ENCODE results near the gene TMEM255B.

TMEM255B gene

DNA sequence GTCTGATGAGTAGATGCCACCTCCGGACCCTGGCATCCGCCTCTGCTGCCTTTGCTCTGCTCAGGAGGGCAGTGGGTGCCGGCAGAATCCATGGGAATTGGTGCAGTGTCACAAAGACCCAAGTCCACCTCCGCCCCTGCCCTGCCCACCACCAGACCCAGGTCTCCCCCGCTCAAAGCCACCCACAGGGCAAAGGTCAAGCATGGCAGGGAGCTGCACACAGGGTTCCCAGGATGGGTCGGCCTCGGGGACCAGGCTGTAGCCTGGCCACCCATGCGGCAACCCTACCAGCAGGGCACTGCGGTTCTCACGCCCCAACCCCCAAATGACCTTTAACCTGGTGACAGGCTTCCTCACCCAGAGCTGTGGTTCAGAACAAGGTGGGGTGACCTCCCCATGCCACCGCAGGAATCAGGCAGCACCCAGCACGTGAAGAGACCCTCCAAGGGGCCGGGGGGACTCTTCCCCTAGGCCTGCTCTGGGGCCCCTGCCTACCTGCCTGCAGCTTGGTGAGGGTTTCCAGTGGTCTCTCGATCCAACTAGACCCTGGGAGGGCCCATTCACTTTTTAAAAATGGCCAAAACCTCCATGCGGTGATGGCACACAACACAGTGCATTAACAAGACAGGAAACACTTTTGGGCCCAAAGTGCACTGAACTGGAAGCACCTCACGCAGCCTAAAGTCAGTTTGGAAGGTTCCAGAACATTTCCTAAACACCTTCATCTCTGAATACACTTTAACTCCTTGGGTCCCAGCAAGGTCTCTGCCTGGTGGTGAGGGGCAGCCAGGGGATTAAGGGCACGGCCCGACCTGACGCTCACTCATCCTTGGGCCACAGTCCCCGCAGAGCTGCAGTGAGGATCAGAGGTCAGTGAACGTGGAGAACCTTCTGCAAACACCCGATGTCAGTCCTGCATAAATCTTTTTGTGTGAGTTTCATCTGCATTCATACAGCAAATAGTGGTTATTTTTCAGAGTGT, 93.8 kb downstream of the TMEM255B start:
- no peak for DNase-seq

DNA sequence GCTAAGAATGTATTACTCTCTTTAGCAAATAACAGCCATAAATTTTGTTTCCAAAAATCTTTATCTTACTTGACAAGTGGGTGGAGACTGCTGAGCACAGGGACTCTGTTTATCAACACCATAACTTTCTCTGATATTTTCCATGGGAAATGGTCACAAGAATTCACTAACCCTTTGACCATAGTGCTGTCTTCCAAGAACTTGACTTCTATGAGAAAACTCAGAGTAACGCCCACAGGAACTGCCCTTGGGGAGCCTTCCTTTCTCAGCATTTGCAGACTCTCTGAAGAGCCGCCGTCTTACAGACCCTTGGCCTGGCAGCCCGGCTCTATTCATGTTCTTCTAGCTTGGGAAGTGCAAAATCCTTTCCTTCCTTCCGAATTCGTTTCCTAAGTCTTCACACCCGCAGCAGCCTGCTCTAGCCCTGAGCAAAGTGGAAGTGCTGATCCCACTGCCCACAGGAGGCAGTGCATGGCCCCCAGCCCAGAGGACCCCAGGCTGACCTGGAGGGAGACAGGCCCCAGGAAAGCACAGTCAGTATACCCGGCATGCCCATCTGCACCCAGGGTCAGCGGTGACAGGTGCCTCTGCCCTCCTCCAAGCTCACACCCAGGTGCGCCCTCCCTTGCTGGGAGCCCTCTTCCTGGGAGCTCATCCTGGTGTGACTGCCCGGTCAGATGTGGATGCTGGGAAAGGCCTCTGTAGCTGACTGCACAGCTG, 94.7 kb downstream of the TMEM255B start:
- no peak for DNase-seq

DNA sequence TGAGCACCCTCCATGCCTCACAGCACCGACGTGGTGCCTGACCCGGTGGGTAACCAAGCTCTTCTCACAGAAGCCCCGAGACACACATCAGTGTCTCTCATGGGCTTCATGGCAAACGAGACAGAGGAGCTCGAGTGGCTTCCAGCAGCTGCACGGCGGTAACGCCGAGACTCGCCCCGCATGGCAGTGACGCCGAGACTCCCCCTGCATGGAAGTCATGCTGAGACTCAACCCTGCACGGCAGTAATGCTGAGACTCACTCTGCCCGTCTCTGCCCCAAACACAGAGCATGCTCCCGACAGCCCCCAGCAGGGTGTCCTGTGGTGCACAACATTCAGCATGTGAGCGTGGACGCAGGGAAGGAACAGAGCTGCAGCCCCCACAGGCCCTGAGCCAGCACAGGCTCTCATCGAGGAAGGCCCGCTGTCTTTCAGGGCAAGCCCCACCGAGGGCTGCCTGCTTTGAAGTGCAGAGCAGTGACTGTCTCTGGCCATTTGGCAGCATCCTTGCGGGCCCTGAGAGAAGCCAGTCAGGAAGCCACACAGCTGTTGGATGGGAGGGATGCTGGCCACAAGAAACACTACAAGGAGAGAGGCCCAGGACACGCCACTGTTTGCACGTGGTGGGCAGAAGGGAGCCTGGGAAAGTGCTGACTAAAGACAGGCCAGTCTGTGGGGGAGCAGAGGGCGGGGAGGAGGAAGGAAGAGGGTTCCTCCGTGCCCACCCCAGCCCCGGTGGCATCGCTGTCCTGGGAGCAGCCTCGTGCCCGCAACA, 95.4 kb downstream of the TMEM255B start:
- DNase-seq: no peak

DNA sequence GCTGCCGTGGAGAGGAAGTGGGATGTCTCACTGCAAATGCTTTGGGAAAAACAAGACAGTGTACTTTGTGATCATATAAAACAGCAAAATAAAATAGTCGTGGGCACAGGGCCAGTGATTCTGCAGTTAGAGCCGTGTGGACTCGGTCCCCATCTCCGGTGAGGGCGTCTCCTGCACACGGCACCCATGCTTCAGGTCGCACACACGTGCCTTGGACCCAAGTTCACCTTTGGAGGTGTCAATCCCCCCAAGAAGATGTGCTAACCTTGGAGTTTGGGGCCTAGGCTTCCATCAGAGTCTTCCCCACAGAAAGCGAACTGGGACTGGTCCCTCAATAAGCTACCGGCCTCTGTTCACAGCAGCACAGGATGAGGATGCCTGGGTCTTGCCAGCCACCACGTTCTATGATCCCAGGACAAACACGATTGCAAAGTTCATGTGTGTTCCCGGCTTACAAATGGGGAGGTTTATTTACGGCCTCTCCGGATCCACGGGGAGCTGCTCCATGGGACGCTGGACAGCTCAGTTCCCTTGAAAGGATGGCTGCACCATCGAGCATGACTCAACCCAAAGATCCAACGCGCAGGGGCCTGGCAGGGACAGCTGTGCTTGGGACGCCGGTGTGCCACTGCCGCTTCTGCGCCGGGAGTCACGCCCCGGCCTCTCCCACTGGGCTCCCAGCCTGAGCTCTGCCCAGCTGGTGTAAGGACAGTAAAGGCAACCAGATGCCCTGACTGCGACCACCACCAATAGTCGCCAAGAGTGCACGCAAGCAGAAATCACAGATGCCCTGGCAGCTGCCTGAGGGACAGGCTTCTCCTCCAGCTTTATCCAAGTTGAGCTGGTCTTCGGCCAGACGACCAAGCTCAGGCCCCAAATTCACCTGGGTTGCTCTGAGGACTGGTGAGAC, 96.2 kb downstream of the TMEM255B start:
- DNase-seq: no peak

DNA sequence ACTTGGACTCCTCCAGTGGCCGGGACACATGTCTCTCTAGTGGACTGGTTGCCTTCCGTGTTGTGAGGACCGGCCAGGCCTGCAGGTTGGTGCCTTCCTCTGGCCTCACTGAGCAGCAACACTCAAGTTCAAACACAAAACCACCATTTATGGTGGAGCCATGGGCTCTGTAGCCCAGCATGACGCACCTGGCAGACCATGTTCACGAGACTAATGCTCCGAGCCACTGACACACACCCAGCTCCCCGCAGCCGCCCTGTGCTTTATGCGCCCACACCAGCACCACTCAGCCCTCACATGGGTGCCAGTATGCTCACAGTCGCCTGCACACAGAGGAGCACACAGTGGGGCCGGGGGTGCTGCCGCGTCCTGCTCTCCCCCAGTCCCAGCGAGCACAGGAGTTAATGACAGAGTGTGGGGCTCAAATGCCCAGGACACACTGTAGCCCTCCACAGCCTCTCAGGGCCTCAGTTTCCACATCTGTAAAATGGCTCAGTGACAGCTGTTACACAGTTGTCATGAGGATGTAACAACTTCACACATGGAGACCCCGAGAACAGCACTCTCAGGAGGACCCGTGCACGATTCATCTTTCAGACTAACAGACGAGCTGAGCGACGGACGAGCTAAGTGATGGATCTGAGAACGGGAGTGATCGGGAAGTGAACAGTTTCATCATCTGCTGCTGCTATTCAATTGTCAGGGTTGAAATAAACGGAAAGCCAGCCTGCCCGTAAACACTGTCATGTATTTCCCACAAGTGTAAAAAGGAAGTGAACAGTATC, 97.1 kb downstream of the TMEM255B start:
- DNase-seq: no peak

DNA sequence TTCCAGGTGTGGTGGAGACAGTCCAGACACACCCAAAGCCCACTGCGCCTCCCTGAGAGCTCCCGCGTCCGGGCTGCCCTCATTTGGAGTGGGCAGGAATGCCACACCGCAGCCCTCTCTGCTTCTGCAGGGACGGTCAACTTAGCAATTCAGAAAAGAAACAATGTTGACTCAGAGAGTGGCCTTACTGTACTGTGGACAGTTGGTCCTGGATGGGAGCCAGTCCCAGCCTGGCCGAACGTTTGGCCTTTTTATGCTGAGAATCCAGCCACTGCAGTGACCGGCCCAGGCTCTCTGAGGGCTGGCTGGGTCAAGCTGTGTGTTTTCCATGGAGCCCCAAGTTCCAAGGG, 97.7 kb downstream of the TMEM255B start:
- no peak for DNase-seq

DNA sequence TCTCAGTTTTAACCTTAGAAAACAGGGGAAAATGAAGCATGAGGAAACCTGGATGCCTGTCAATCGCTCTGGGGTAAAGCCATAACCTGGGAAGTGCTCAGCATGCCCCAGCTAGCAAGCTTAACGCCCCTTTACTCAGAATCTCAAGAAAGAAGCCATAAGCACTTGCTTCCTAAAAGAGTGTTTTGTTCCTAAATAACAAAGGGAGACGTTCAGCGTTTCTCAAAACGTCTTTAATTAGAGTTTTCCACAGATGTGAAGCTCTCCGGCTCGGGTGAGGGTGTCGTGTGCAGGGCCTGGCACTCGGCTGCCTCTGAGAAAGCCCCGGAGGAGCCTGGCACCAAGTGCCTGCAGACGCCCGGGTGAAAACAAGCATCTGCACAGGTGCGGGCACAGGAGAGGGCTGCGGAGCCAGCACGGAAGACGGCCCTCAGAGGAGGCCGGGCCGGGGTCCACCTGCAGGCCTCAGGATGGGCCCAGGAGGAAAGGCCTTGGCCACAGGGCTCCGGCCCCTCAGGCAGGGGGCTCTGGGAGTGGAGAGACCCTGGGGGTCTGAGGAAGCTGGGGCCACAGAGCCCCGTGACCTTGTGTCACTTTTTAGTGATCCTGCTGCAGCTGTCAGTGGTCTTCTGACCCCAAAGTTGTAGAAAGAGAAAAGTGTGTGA, 98.6 kb downstream of the TMEM255B start:
- no peak for DNase-seq

DNA sequence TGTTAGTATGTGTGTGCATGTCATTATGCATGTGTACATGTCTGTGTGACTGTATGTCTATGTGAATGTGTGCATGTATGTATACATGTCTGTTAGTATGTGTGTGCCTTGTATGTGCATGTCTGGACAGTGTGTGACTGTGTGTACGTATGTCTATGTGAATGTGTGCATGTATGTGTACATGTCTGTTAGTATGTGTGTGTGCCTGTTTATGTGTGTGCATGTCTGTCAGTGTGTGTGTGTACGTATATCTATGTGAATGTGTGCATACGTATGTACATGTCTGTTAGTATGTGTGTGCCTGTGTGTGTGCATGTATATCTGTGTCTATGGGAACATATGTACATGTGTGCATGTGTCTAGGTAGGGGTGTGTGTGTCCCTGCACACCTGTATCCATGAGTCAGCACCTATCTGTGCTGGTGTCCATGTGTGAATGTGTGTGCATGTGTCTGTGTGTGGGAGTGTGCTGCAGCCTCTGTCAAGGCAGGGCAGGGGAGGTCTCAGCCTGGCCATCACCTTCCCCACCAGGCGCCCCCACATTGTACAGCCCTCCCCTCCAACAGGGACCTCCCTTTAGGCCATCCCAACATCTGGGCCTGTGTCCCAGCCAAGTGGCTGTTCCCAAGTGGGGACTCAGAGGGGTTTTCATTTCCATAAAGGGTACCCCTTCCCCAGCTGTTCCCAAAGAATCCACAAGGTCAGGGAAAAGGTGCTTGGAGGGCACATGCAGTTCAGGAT, 100.5 kb downstream of the TMEM255B start:
- DNase-seq: no peak

DNA sequence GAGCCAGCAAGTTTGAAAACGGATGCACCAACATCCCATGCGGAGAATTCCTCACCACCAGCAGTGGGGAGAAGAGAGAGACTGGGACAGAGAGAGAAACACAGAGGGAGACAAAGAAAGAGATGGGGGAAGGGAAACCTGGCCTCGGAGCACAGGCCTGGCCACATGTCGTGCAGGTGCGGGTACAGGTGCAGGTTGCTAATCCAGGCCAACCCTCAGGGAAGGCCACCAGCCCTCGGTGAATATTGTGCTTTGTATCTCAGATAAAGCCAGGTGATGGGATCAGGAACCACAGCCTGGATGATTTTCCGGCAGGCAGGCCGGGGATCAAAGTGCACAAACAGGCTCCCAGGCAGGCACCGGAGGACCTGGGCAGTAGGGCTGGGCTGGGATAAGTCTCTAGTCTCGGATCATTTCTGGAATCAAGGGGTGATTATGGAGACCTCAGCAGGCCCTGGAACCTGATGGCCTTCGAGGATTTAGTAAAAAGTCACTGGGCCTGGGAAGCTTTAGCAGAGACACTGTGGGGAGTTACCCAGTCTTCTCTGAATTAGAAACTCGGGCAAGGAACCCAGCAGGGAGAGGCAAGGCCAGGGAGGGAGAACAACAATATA, 101.1 kb downstream of the TMEM255B start:
- DNase-seq: peak; percentile 41

DNA sequence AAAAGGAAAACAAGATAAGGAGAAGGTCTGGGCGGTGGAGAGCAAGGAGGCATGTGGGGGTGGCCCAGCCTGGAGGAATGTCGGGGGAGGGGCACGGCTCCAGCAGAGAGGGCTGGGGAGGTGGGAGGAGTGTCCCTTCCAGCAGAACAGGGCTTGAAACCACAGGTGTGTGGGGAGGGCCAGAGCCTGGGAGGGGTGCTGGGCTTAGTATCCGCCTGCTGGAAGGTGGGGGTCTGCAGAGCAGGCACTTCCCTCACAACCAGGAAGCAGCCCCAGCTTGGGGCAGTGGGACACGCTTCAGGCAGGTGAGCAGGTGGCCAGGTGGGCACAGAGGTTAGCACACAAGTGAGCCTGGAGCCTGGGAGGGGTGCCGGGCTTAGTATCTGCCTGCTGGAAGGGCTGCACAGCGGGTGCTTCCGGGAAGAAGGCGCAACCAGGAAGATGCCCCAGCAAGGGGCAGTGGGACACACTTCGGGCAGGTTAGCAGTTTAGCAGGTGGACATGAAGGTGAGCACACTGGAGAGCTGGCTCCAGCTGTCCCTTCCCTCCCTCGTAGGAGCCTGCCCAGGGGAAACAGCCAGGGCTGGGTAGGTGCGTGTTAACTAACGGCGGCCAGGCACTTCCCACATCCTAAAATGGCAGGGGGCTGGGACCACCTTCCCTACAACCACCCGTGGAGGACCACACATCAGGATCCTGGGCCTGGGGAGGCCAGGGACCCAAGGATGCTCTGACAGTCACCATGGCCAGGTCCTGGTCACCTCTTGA, 101.8 kb downstream of the TMEM255B start:
- no peak for DNase-seq

DNA sequence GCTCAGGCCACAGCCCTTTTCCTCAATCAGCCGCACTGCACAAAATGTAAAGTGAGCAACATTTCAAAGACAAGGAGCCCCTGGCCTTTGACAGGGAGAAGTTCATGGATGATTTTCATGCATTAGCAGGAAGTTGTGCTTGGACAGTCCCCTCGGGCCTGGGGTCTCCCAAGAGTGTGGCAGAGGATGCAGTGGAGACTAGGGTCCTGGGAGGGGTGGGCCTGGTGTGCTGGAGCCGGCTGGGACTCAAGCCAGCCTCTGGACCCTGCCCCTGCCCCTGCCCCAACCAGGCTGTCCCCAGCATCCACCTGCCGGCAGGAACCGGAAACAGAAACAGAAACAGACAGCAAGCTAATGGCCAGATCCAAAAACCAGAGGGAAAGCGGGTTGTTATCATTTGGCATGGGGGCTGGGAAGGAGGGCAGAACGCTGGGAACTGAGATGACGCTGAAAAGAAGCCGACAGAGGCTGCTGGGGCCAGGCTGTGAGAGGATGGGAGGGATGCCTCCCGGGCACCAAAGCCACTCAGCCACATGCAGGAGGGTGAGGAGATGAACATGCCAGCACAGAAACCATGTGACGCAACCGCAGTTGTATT, 102.5 kb downstream of the TMEM255B start:
- DNase-seq: no peak

DNA sequence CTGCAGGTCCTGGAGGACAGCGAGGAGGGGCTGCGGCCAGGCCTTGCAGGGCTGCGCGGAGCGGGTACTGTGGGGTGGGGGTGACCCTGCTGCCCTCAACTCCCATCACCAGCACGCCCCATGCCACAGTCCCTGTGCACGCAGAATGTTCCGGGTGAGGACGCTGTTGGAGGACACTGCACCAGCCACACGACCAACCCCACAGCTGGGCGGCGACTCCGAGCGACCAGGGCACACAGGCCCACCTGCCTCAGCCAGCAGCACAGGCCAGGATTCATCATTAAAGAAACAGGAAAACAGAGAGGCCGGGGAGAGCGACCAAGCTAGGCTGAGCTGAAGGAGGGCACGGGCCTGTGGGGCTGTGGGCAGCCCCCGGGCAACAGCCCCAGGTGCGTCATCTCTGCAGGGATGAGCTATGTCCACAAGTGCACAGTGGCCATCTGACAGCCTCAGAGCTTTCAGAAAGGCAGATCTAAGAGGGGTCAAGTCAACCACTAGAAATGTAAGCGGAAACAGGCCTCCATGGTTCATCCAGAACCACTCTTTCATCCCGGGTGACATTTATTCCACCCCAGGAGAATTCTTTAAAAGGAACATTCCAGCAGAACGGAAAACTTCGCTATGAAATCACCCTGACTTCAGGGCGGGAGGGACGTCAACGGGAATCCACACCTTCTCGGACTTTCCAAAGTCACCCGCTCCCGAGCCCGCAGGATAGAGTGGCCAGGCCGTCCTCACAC, 103.3 kb downstream of the TMEM255B start:
- no peak for DNase-seq

DNA sequence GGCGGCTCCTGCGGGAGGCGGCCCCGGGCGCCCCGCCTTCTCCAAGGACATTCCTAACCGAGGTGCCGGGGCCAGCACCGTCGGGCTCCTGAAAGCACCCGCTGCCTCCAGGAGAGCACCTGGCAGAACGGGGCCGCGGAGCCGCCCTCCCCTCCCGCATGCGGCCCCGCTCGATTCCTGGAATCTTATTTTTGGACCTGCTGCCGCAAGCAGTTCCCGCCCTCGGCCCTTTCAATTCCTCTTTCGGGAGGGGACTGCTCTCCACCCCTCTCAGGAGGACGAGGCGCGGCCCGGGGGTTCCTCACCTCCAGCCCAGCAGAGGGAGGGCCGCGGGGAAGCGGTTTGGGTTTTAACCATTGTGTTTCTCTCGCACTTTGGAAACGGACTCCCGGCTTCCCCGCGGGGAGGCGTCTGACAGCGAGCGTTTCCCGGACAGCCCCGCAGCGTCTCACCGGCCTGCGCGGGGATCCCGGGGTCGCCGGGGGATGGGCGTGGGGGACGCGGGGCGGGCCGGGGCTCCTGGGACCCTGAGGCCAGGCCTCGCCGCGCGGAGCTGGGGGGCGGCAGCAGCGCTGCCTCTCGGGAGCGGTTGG, 104.0 kb downstream of the TMEM255B start:
- peak; percentile 16 for DNase-seq

DNA sequence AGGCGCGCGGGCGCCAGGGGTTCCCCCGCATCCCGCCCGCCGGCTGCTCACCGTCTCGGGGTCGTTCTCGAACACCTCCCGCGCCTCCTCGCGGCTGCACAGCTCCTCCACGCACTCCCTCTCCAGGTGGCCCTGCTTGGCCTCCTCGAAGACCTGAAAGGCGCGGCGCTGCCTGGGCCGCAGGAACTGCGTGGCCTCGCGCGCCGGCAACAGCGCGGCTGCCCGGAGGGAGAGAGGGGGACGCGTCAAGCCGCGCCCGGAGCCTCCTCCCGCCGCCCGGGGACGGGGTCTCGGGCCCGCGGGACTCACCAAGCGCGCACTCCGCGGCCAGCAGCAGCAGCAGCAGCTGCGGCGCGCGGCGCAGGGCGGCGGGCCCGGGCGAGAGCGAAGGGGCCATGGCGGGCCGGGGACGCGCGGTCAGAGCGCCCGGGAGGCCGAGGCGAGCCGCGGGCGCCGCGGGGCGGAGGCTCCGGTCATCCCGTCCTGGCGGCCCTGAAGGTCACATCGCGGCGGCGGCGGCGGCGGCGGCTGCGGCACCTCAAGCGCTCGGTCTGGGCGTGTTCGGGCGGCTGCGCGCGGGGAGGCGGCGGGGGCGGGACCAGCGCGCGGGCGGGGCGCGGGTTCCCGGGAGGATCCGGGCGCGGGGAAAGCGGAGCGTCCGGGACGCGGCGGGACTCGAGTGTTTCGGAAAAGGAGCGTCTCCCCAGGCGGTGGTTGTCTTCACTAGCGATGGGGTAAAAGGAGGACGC, 104.7 kb downstream of the TMEM255B start, which contains the start of gene GAS6:
TSS of gene GAS6 (minus strand) at position 553 of the 749 bp plus-strand sequence. CDS start at position 397, 156 bp downstream.
- DNase-seq: peak; percentile 36

DNA sequence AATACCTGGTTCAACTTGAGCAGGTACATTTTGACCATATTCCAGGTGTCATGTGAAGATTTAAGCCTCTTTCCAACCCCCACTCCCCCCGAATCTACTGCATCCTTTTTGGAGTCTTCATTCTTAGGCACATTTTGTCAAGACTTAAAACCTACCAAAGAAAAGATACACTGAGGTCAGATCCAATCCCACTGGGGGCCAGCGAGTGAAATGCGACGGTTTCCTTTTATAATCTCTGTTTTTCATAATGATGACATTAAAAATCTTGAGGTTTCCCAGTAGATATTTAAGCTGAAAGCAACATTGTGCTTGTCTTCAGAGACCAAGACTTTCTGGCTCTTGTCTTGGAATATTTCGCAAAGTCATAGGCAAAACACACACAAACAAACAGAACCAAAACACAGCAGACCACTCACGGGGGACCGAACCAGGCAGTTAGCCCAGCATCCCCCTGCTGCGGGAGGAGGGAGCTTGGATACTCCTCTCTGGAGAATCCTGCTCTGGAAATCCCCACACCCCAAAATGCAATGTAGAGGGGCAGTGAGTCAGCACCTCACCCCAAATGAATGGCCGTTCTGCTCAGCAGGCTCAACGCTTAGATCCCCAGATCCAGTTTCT, 105.4 kb downstream of the TMEM255B start:
- DNase-seq: peak; percentile 1

DNA sequence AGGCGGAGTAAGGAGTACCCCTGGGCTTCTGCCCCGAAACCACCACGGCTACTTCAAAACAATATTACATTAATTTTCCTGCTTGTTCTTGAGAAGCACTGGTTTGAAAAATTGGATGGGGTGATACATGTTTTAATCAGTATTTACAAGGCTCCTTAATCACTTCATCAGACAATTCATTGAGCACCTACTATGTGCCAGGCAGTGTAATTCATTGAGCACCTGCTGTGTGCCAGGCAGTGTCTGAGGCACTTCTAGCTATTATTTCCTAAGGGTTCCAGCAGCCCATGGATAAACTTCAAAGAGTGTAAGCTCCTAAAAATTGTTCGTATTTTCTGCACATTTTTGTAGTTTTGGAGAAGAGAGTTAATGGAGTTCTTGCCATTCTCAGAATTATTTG, 106.4 kb downstream of the TMEM255B start:
- DNase-seq: no peak
